Neural cell (in vitro differentiated cells): ENCODE results near the gene ECE1.

Experiments used
- CTCF ChIP-seq: fragments of 450-650 bp; IDR thresholded peaks from 2 replicates; pipeline ENCODE4 v1.5.1; 2014; ENCODE audit warnings: antibody characterized with exemption, mild to moderate bottlenecking, moderate library complexity; ENCODE audit not compliant: poor library complexity, severe bottlenecking
- MXI1 ChIP-seq: fragments of 450-650 bp; conservative IDR thresholded peaks from 2 replicates; pipeline ENCODE4 v1.6.1; 2014; ENCODE audit warnings: antibody characterized with exemption, mild to moderate bottlenecking; ENCODE audit not compliant: poor library complexity, severe bottlenecking
- POLR2AphosphoS5 ChIP-seq: IDR thresholded peaks from 2 replicates; pipeline ENCODE4 v1.6.1; 2012
- RAD21 ChIP-seq: fragments of 450-650 bp; conservative IDR thresholded peaks from 2 replicates; pipeline ENCODE4 v1.6.1; 2014; ENCODE audit warnings: antibody characterized with exemption, mild to moderate bottlenecking, moderate library complexity
- SMC3 ChIP-seq: fragments of 450-650 bp; conservative IDR thresholded peaks from 2 replicates; pipeline ENCODE4 v1.6.1; 2014; ENCODE audit warnings: antibody characterized with exemption, mild to moderate bottlenecking, moderate library complexity; ENCODE audit not compliant: poor library complexity

- no peak for TF ChIP-seq RAD21
- TF ChIP-seq CTCF = no peak
- TF ChIP-seq SMC3 = no peak
- TF ChIP-seq MXI1 = no peak
- TF ChIP-seq POLR2AphosphoS5 = no peak
Measured at GRCh38 chr1:21212126-21212525, 78.1 kb downstream of the ECE1 start.
